Body of pancreas (tissue), 4 donors: ENCODE measurements around the gene CCDC78. TPM values are rescaled to one million over a fixed set of nuclear protein-coding genes. Genes with fewer than 3 reads are reported as not detected.

Source experiments
- ATAC-seq: fragments of 150-250 bp; one replicate; pipeline ENCODE4 v1.9.1; 2016
- DNase-seq, 4 donors: peaks; one replicate each; pipeline ENCODE4 v3.0.0-alpha.2; 2019
- H3K27ac ChIP-seq, 4 donors: fragments of 200-600 bp; sonication (generic); 1 replicate in 3 of 4; 2 replicates in 1 of 4; pipeline versions ENCODE4 v1.5.1 to v1.6.1; 2016 to 2019; ENCODE audit warnings: mild to moderate bottlenecking in 1 of 4, mixed read lengths in 1 of 4, moderate library complexity in 1 of 4
- H3K27me3 ChIP-seq, 2 donors: fragments of 200-600 bp; sonication (generic); one replicate each; pipeline ENCODE4 v1.6.0; 2016; ENCODE audit warnings: mild to moderate bottlenecking in 1 of 2
- H3K36me3 ChIP-seq, 2 donors: fragments of 200-600 bp; sonication (generic); replicated peaks in 1 of 2; 2 replicates each; pipeline ENCODE4 v1.5.1; 2016; ENCODE audit warnings: low read depth in 2 of 2; ENCODE audit not compliant: insufficient read depth in 1 of 2
- H3K4me1 ChIP-seq: fragments of 200-600 bp; sonication (generic); one replicate; pipeline ENCODE4 v1.6.0; 2016
- H3K4me3 ChIP-seq, 2 donors: fragments of 200-600 bp; sonication (generic); 1 replicate in 1 of 2; 2 replicates in 1 of 2; pipeline ENCODE4 v1.5.1; 2016 to 2019
- H3K9me3 ChIP-seq, 3 donors: fragments of 200-600 bp; sonication (generic); 1 replicate in 2 of 3; 2 replicates in 1 of 3; pipeline ENCODE4 v1.5.1; 2016
- POLR2A ChIP-seq, 3 donors: fragments of 450-650 bp; IDR thresholded peaks; one replicate each; pipeline ENCODE4 v1.6.1; 2016; ENCODE audit warnings: antibody characterized with exemption in 3 of 3, mild to moderate bottlenecking in 2 of 3
- WGBS, 2 donors: methylation state at CpG; one replicate each; pipeline ENCODE4 v1.1.5; 2017; 5-methylcytosine and 5-hydroxymethylcytosine counted together
- intact Hi-C: fragments of 100-400 bp; cut with DNase I; formaldehyde crosslinking; loops from one replicate; pipeline ENCODE4 v1.15.1; 2023
- total RNA-seq, 2 donors: library from RNA; depleted of rRNA; stranded (reverse); fragments of >200 nt; gene quantifications; one replicate each; pipeline ENCODE4 v1.1.0, GENCODE V29; 2016
- TF ChIP-seq, protein P1 (sequence below), 7 experiments: fragments of 450-650 bp in 4 of 7; fragments of 200-600 bp in 3 of 7; sonication (generic) in 3 of 7; IDR thresholded peaks; one replicate each; pipeline ENCODE4 v1.5.1; 2016 to 2019; ENCODE audit warnings: antibody characterized with exemption in 7 of 7

The CCDC78 gene
- total RNA-seq, 2 donors from 2014 or later = not detected

DNA sequence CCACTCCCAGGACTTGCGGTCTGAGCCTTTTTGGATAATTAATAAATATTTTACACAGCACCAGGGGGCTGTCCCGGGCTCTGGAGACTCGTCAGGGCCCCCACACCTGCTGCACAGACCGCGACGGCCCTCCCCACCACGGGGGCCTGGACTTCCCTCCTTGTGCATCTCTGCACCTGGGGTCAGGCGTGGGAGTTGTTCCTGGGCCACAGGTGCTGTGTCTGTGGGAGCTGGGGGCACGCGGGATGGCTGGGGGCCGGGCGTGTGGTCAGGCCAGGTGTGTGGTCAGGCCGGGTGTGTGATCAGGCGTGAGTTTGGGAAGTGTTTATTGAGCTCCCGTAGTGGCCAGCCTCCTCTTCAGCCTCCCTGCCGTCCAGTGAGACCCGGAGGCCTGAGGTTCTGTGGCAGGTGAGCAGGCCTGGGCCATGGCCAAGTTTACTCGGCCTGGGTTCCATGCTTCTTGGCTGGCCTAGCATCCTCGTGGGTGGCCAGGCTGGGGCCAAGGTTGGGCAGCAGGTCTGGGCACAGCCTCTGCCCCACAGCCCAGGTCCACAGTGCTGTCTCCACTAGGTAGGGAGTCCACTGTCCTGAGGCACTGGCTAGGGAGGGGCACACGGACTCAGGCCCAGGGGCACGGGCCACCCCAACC lies 47.9 kb downstream of the CCDC78 start:
- 69 to 74% methylated on average over 8 to 21 of the region's 21 CpGs for WGBS, 2 donors
- intact Hi-C loops = no loop called here
- TF ChIP-seq, protein P1, sequence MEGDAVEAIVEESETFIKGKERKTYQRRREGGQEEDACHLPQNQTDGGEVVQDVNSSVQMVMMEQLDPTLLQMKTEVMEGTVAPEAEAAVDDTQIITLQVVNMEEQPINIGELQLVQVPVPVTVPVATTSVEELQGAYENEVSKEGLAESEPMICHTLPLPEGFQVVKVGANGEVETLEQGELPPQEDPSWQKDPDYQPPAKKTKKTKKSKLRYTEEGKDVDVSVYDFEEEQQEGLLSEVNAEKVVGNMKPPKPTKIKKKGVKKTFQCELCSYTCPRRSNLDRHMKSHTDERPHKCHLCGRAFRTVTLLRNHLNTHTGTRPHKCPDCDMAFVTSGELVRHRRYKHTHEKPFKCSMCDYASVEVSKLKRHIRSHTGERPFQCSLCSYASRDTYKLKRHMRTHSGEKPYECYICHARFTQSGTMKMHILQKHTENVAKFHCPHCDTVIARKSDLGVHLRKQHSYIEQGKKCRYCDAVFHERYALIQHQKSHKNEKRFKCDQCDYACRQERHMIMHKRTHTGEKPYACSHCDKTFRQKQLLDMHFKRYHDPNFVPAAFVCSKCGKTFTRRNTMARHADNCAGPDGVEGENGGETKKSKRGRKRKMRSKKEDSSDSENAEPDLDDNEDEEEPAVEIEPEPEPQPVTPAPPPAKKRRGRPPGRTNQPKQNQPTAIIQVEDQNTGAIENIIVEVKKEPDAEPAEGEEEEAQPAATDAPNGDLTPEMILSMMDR (IDR thresholded peaks at IDR 0.05) = no peak
- no peak for TF ChIP-seq POLR2A (IDR thresholded peaks at IDR 0.05)
- Histone ChIP-seq H3K4me3 (no peak overlapping the region), H3K4me1 (peaks cover 60% of the 10 kb centered on the region), H3K36me3 (peaks cover 7 to 12% of the 10 kb centered on the region in 2 donors), H3K27me3 (no peaks in the 10 kb centered on the region), H3K9me3 (no peaks in the 10 kb centered on the region), H3K27ac (peak overlapping the region in 1 of 4 donors; percentile 90)
- ATAC-seq (no peak), DNase-seq (no peak)

DNA sequence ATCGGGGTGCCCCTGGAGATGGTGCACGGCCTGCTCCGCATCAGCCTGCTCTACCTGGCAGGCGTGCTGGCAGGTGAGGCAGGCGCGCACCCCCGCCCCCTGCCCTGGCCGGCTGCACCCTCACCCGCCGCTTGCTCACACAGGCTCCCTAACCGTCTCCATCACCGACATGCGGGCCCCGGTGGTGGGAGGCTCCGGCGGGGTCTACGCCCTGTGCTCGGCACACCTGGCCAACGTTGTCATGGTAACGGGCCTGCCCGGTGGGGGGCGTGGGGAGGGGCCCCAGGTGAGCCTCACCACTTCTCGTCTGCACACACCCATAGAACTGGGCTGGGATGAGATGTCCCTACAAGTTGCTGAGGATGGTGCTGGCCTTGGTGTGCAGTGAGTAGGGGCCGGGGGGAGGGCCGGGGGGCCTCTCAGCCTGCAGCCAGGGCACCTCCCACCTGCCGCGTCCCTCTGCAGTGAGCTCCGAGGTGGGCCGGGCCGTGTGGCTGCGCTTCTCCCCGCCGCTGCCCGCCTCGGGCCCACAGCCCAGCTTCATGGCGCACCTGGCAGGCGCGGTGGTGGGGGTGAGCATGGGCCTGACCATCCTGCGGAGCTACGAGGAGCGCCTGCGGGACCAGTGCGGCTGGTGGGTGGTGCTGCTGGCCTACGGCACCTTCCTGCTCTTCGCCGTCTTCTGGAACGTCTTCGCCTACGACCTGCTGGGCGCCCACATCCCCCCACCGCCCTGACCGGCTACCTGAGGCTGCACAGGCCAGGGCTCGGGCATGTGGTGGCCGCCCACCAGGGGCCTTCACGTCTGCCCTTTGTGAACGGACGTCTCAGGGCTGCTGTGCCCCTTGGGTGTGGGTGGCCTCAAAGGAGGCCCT lies 48.7 kb downstream of the CCDC78 start:
- TF ChIP-seq POLR2A (IDR thresholded peaks at IDR 0.05) = no peak
- TF ChIP-seq, protein P1 (IDR thresholded peaks at IDR 0.05) = no peak
- Histone ChIP-seq H3K27ac (no peak overlapping the region), H3K4me1 (peaks cover 52% of the 10 kb centered on the region), H3K4me3 (no peak overlapping the region), H3K9me3 (no peaks in the 10 kb centered on the region), H3K27me3 (no peaks in the 10 kb centered on the region), H3K36me3 (peaks cover 9 to 11% of the 10 kb centered on the region in 2 donors)
- no peak for ATAC-seq
- no peak for DNase-seq
- intact Hi-C loops = no loop called here
- 69 to 80% methylated on average over 40 to 55 of the region's 57 CpGs for WGBS, 2 donors

- H3K36me3 ChIP-seq = peaks cover 3 to 13% of the 10 kb centered on the region in 2 donors
- H3K27me3 ChIP-seq = no peaks in the 10 kb centered on the region
- WGBS, 2 donors = 72 to 100% methylated on average over 7 to 23 of the region's 23 CpGs
- no peaks in the 10 kb centered on the region for H3K9me3 ChIP-seq
- peaks cover 46% of the 10 kb centered on the region for H3K4me1 ChIP-seq
- ATAC-seq (no peak), DNase-seq (no peak)
- no peak overlapping the region for H3K4me3 ChIP-seq
- no peak overlapping the region for H3K27ac ChIP-seq
- no peak for TF ChIP-seq POLR2A (IDR thresholded peaks at IDR 0.05)
- TF ChIP-seq, protein P1 (IDR thresholded peaks at IDR 0.05) = no peak
- intact Hi-C loops = no loop called here
Observed at GRCh38 chr16:676913-677312, 49.3 kb downstream of the CCDC78 start.

GRCh38 chr16:676565-676902 lies 49.7 kb downstream of the CCDC78 start:
- Histone ChIP-seq H3K4me3 (no peak overlapping the region), H3K4me1 (peaks cover 42% of the 10 kb centered on the region), H3K9me3 (no peaks in the 10 kb centered on the region), H3K27me3 (no peaks in the 10 kb centered on the region), H3K36me3 (peaks cover 0 to 12% of the 10 kb centered on the region in 2 donors), H3K27ac (no peak overlapping the region)
- no peak for ATAC-seq
- intact Hi-C loops = no loop called here
- TF ChIP-seq POLR2A (IDR thresholded peaks at IDR 0.05) = no peak
- TF ChIP-seq, protein P1 (IDR thresholded peaks at IDR 0.05) = no peak
- no peak for DNase-seq
- WGBS, 2 donors = 84 to 86% methylated on average over 10 to 21 of the region's 21 CpGs
